HepG2 (cell line): Measurements from ENCODE around the gene EIF1. TPM values are rescaled to one million over a fixed set of nuclear protein-coding genes. Genes with fewer than 3 reads are reported as not detected.
A peak's percentile ranks its signal among the peaks of the same experiment; 100 is the strongest.

ENCODE experiments used
- ADNP ChIP-seq: sonication (generic); formaldehyde crosslinking; IDR thresholded peaks from 2 replicates; pipeline ENCODE4 v1.4.0; 2020; ENCODE audit warnings: missing genetic modification reagents
- AHR ChIP-seq: IDR thresholded peaks from 2 replicates; pipeline ENCODE4 v1.6.1; 2018; ENCODE audit warnings: missing genetic modification reagents, missing compliant biosample characterization
- CSRNP1 ChIP-seq: sonication (generic); formaldehyde crosslinking; IDR thresholded peaks from 2 replicates; pipeline ENCODE4 v1.8.1; 2023; ENCODE audit warnings: mild to moderate bottlenecking, missing genetic modification reagents
- PITX1 ChIP-seq: sonication (generic); formaldehyde crosslinking; IDR thresholded peaks from 2 replicates; pipeline ENCODE4 v1.5.1; 2020; ENCODE audit warnings: mild to moderate bottlenecking, missing genetic modification reagents
- SCMH1 ChIP-seq: sonication (generic); formaldehyde crosslinking; IDR thresholded peaks from 2 replicates; pipeline ENCODE4 v1.9.0; 2021; ENCODE audit warnings: missing genetic modification reagents, mild to moderate bottlenecking, borderline replicate concordance
- TAF15 ChIP-seq: fragments of 200-400 bp; formaldehyde crosslinking; IDR thresholded peaks from one replicate; pipeline ENCODE4 v1.6.1; 2018; ENCODE audit warnings: mild to moderate bottlenecking, low read depth, low read length; ENCODE audit not compliant: poor library complexity, severe bottlenecking
- TCF7 ChIP-seq: sonication (generic); IDR thresholded peaks from 2 replicates; pipeline ENCODE4 v1.6.1; 2016; ENCODE audit warnings: antibody characterized with exemption, low read depth
- TFDP1 ChIP-seq: IDR thresholded peaks from 2 replicates; pipeline ENCODE4 v1.6.1; 2016; ENCODE audit warnings: missing compliant biosample characterization, missing genetic modification reagents, borderline replicate concordance
- ZMAT3 ChIP-seq: sonication (generic); formaldehyde crosslinking; conservative IDR thresholded peaks from 2 replicates; pipeline ENCODE4 v1.7.0; 2021; ENCODE audit warnings: missing genetic modification reagents
- ZNF253 ChIP-seq: sonication (generic); formaldehyde crosslinking; IDR thresholded peaks from 2 replicates; pipeline ENCODE4 v1.8.0; 2022; ENCODE audit warnings: mild to moderate bottlenecking, missing genetic modification reagents, borderline replicate concordance
- ZNF30 ChIP-seq: sonication (generic); formaldehyde crosslinking; IDR thresholded peaks from 2 replicates; pipeline ENCODE4 v1.5.0; 2020; ENCODE audit warnings: mild to moderate bottlenecking, missing genetic modification reagents
- ZNF512 ChIP-seq: sonication (generic); formaldehyde crosslinking; IDR thresholded peaks from 2 replicates; pipeline ENCODE4 v1.4.0; 2020; ENCODE audit warnings: mild to moderate bottlenecking, missing genetic modification reagents
- ZNF660 ChIP-seq: sonication (generic); formaldehyde crosslinking; IDR thresholded peaks from 2 replicates; pipeline ENCODE4 v1.5.1; 2020; ENCODE audit warnings: mild to moderate bottlenecking, low read depth, missing genetic modification reagents, borderline replicate concordance
- ZNF678 ChIP-seq: sonication (generic); formaldehyde crosslinking; IDR thresholded peaks from 2 replicates; pipeline ENCODE4 v1.4.0; 2020; ENCODE audit warnings: mild to moderate bottlenecking, missing genetic modification reagents
- ZSCAN12 ChIP-seq: sonication (generic); formaldehyde crosslinking; IDR thresholded peaks from 2 replicates; pipeline ENCODE4 v1.9.0; 2021; ENCODE audit warnings: mild to moderate bottlenecking, missing genetic modification reagents
- polyA plus RNA-seq, 8 experiments: library from polyadenylated mRNA; depleted of rRNA in 3 of 8; stranded (reverse) in 7 of 8; unstranded in 1 of 8; fragments of >200 nt; fragmentation: Illumina TruSeq in 4 of 8; extraction: Trizol in 4 of 8; gene quantifications; 2 replicates each; pipeline versions ENCODE4 v1.2.1 to v1.2.3, GENCODE V29; 2011 to 2016; ENCODE audit warnings: low read depth in 4 of 8, missing spikeins in 1 of 8, mixed read lengths in 1 of 8; ENCODE audit not compliant: insufficient read depth in 1 of 8
- total RNA-seq, 5 experiments: library from RNA; depleted of rRNA; stranded (reverse); fragments of >200 nt; fragmentation: Illumina TruSeq; extraction: Trizol; gene quantifications; 2 replicates each; pipeline ENCODE4 v1.2.3, GENCODE V29; 2016; ENCODE audit warnings: low read depth in 1 of 5
- TF ChIP-seq, protein P1 (sequence below): sonication (generic); formaldehyde crosslinking; IDR thresholded peaks from 2 replicates; pipeline ENCODE4 v1.8.0; 2022; ENCODE audit warnings: mild to moderate bottlenecking, missing genetic modification reagents, moderate library complexity
- TF ChIP-seq, protein P2 (sequence below): sonication (generic); formaldehyde crosslinking; conservative IDR thresholded peaks from 2 replicates; pipeline ENCODE4 v1.4.0; 2020; ENCODE audit warnings: missing genetic modification reagents
- TF ChIP-seq, protein P3 (sequence below): sonication (generic); formaldehyde crosslinking; IDR thresholded peaks from 2 replicates; pipeline ENCODE4 v1.5.0; 2020; ENCODE audit warnings: mild to moderate bottlenecking, missing genetic modification reagents

The EIF1 gene
- total and polyA plus RNA-seq, 2 of the 13 experiments (the other 11 are each of a cell fraction or from before 2014, with no cell fraction given), result 147 to 517 TPM

- TF ChIP-seq ZNF678 (CRISPR knock-in tag) (no peak), ZNF660 (CRISPR knock-in tag) (no peak), TAF15 (no peak), TFDP1 (peak; percentile 16; the same call in 1 of the 2 replicates), ZSCAN12 (CRISPR knock-in tag) (no peak), SCMH1 (CRISPR knock-in tag) (no peak), TCF7 (no peak), PITX1 (CRISPR knock-in tag) (no peak), AHR (CRISPR knock-in tag) (no peak), ZNF30 (CRISPR knock-in tag) (no peak), ZNF253 (CRISPR knock-in tag) (0 out of 2 replicates have a peak, but pooled peaks have one; percentile 72), ZNF512 (CRISPR knock-in tag) (no peak), CSRNP1 (CRISPR knock-in tag) (no peak), ZMAT3 (CRISPR knock-in tag) (no peak), ADNP (CRISPR knock-in tag) (no peak)
- TF ChIP-seq, protein P1, sequence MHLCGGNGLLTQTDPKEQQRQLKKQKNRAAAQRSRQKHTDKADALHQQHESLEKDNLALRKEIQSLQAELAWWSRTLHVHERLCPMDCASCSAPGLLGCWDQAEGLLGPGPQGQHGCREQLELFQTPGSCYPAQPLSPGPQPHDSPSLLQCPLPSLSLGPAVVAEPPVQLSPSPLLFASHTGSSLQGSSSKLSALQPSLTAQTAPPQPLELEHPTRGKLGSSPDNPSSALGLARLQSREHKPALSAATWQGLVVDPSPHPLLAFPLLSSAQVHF (CRISPR knock-in tag), result 0 out of 2 replicates have a peak, but pooled peaks have one; percentile 64
- TF ChIP-seq, protein P2, sequence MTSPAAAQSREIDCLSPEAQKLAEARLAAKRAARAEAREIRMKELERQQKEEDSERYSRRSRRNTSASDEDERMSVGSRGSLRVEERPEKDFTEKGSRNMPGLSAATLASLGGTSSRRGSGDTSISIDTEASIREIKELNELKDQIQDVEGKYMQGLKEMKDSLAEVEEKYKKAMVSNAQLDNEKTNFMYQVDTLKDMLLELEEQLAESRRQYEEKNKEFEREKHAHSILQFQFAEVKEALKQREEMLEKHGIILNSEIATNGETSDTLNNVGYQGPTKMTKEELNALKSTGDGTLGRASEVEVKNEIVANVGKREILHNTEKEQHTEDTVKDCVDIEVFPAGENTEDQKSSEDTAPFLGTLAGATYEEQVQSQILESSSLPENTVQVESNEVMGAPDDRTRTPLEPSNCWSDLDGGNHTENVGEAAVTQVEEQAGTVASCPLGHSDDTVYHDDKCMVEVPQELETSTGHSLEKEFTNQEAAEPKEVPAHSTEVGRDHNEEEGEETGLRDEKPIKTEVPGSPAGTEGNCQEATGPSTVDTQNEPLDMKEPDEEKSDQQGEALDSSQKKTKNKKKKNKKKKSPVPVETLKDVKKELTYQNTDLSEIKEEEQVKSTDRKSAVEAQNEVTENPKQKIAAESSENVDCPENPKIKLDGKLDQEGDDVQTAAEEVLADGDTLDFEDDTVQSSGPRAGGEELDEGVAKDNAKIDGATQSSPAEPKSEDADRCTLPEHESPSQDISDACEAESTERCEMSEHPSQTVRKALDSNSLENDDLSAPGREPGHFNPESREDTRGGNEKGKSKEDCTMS (CRISPR knock-in tag), result no peak
- TF ChIP-seq, protein P3, sequence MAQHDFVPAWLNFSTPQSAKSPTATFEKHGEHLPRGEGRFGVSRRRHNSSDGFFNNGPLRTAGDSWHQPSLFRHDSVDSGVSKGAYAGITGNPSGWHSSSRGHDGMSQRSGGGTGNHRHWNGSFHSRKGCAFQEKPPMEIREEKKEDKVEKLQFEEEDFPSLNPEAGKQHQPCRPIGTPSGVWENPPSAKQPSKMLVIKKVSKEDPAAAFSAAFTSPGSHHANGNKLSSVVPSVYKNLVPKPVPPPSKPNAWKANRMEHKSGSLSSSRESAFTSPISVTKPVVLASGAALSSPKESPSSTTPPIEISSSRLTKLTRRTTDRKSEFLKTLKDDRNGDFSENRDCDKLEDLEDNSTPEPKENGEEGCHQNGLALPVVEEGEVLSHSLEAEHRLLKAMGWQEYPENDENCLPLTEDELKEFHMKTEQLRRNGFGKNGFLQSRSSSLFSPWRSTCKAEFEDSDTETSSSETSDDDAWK (CRISPR knock-in tag), result no peak
Measured at GRCh38 chr17:41692722-41693521, 4.2 kb downstream of the EIF1 start (continued).
